Liver (tissue), 3 donors: ENCODE data around the gene EVA1C.

Source experiments
- CTCF ChIP-seq: fragments of 150-350 bp; IDR thresholded peaks from 2 replicates; pipeline ENCODE4 v1.5.1; 2017; ENCODE audit warnings: improper control_type of control experiment, low read depth, low read length; ENCODE audit not compliant: missing input control
- RXRA ChIP-seq, 2 donors: IDR thresholded peaks; 2 replicates each; pipeline ENCODE4 v1.6.1; 2017 to 2018; ENCODE audit warnings: antibody characterized with exemption in 2 of 2, mild to moderate bottlenecking in 1 of 2
- TAF1 ChIP-seq: conservative IDR thresholded peaks from 2 replicates; pipeline ENCODE4 v1.6.1; 2016; ENCODE audit warnings: antibody characterized with exemption, mild to moderate bottlenecking
- TF ChIP-seq, protein P1 (sequence below): IDR thresholded peaks from 2 replicates; pipeline ENCODE4 v1.6.1; 2016; ENCODE audit warnings: antibody characterized with exemption
- donor health status: healthy.
- donor health status: healthy.

DNA sequence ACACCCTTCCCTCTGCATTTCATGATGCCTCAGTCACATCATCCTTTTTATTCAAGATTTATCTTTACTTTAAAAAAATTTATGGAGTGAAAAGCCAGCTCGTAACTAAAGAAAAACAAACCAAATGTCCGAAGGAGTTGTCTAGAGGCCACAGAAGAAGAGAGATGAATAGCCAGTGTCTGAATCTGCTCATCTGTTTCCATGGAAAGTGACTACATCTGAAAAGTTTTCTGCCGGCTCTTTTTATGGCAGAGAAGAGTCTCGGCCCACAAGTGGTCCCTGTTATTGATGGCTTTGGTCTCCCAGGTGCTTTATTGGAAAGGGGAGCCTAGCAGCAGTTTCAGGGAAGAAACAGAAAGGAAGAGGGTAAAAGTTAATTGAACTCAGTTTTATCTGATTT, 5.6 kb downstream of the EVA1C start:
- no peak for TF ChIP-seq CTCF
- TF ChIP-seq RXRA (IDR thresholded peaks at IDR 0.05): no peak
- TF ChIP-seq, protein P1, sequence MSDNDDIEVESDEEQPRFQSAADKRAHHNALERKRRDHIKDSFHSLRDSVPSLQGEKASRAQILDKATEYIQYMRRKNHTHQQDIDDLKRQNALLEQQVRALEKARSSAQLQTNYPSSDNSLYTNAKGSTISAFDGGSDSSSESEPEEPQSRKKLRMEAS: no peak
- no peak for TF ChIP-seq TAF1
